ENCODE results near the gene NEAT1.
A peak's percentile ranks its signal among the peaks of the same experiment; 100 is the strongest.

NEAT1 gene

DNA sequence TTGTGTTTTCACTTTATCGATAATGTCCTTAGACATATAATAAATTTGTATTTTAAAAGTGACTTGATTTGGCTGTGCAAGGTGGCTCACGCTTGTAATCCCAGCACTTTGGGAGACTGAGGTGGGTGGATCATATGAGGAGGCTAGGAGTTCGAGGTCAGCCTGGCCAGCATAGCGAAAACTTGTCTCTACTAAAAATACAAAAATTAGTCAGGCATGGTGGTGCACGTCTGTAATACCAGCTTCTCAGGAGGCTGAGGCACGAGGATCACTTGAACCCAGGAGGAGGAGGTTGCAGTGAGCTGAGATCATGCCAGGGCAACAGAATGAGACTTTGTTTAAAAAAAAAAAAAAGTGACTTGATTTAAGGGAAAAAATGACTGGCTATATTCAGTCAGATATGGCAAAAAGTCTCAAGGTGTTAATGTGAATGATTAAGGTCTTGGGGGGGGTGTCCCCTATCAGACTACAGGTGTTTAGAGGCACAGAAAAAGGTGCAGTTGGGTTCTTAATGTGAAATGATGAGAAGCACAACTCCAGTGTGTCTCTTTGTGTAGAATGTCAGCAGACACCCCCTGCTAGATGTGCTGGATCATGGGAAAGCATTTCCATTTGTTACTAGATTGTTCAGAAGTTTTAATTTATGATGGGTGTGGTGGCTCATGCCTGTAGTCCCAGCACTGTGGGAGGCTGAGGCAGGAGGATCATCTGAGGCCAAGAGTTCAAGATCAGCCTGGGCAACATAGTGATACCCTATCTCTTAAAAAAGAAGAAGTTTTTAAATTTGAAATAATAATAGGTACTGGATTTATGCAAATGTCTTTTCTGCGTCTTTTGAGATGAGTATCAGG, 17.0 kb downstream of the NEAT1 start:
- Histone ChIP-seq H3K27me3 (replicated peaks; ENCODE audit: insufficient read depth, low read length) (no peaks in the 10 kb centered on the region), H3K9me3 (replicated peaks; ENCODE audit: insufficient read depth, low read length) (no peaks in the 10 kb centered on the region), H3K4me1 (ENCODE audit: low read length) (peaks cover 73% of the 10 kb centered on the region), H3K79me2 (ENCODE audit: low read length) (peaks cover 58% of the 10 kb centered on the region), H3K4me3 (ENCODE audit: low read length) (no peak overlapping the region), H4K20me1 (ENCODE audit: insufficient read depth, low read length) (peaks cover 11% of the 10 kb centered on the region), H3K4me2 (ENCODE audit: low read depth, low read length) (peak overlapping the region; percentile 42; the same call in 1 of the 2 replicates), H3K36me3 (replicated peaks; ENCODE audit: insufficient read depth, low read length) (no peaks in the 10 kb centered on the region), H3K27ac (ENCODE audit: low read length) (peak overlapping the region; percentile 82; the same call in 1 of the 2 replicates), H3K9ac (ENCODE audit: low read length) (peak overlapping the region; percentile 43; the same call in 1 of the 2 replicates), H3K9me2 (replicated peaks; ENCODE audit: insufficient read depth, low read length) (no peaks in the 10 kb centered on the region), H3F3A (ENCODE audit: insufficient read depth, low read length) (peaks cover 96% of the 10 kb centered on the region), H2AFZ (ENCODE audit: low read length) (no peak overlapping the region)
- DNase-seq = peak; percentile 15
- TF ChIP-seq EZH2 (optimal IDR thresholded peaks at IDR 0.05; ENCODE audit: low read depth, low read length) = no peak
- TF ChIP-seq EZH2phosphoT487 (IDR thresholded peaks at IDR 0.05; ENCODE audit: low read length) = no peak
- TF ChIP-seq, protein P1, sequence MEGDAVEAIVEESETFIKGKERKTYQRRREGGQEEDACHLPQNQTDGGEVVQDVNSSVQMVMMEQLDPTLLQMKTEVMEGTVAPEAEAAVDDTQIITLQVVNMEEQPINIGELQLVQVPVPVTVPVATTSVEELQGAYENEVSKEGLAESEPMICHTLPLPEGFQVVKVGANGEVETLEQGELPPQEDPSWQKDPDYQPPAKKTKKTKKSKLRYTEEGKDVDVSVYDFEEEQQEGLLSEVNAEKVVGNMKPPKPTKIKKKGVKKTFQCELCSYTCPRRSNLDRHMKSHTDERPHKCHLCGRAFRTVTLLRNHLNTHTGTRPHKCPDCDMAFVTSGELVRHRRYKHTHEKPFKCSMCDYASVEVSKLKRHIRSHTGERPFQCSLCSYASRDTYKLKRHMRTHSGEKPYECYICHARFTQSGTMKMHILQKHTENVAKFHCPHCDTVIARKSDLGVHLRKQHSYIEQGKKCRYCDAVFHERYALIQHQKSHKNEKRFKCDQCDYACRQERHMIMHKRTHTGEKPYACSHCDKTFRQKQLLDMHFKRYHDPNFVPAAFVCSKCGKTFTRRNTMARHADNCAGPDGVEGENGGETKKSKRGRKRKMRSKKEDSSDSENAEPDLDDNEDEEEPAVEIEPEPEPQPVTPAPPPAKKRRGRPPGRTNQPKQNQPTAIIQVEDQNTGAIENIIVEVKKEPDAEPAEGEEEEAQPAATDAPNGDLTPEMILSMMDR (IDR thresholded peaks at IDR 0.05; ENCODE audit: low read length) = no peak

DNA sequence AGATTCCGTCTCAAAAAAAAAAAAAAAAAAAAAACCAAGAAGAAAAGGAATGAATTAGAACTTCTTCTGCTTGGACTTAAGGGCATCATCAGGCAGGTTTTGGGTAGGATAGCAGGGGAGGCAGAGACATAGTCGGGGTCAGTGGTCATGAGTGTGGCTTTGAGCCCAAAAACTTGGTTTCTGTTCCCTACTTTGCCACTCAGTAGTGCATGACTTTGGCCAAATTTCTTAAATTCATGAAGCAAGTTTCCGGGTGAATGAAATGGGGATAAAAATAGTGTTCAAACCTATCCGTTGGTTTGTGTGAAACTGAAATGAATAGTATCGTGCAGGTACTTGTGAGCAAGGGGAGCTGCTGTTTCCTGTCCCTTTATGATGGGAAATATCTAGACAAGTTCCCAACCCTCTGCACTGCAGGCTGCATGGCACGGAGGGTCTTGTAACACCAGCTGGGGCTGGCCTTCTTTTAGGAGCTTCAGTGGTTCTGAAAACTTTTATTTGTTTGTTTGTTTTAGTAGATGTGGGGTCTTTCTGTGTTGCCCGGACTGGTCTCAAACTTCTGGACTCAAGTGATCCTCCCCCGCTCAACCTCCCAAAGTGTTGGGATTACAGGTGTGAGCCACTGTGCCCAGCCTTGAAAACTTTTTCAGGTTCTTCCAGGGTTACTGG, 18.4 kb downstream of the NEAT1 start:
- Histone ChIP-seq H3K9ac (ENCODE audit: low read length) (peak overlapping the region; percentile 43; the same call in 1 of the 2 replicates), H3K27ac (ENCODE audit: low read length) (peak overlapping the region; percentile 82), H3K79me2 (ENCODE audit: low read length) (peaks cover 44% of the 10 kb centered on the region), H3K9me2 (replicated peaks; ENCODE audit: insufficient read depth, low read length) (no peaks in the 10 kb centered on the region), H3K4me2 (ENCODE audit: low read depth, low read length) (peak overlapping the region; percentile 42), H3K9me3 (replicated peaks; ENCODE audit: insufficient read depth, low read length) (no peaks in the 10 kb centered on the region), H3K4me3 (ENCODE audit: low read length) (no peak overlapping the region), H4K20me1 (ENCODE audit: insufficient read depth, low read length) (peaks cover 15% of the 10 kb centered on the region), H2AFZ (ENCODE audit: low read length) (no peak overlapping the region), H3F3A (ENCODE audit: insufficient read depth, low read length) (peaks cover 96% of the 10 kb centered on the region), H3K36me3 (replicated peaks; ENCODE audit: insufficient read depth, low read length) (no peaks in the 10 kb centered on the region), H3K27me3 (replicated peaks; ENCODE audit: insufficient read depth, low read length) (no peaks in the 10 kb centered on the region), H3K4me1 (ENCODE audit: low read length) (peaks cover 59% of the 10 kb centered on the region)
- peak; percentile 89 for DNase-seq
- TF ChIP-seq EZH2 (optimal IDR thresholded peaks at IDR 0.05; ENCODE audit: low read depth, low read length) (no peak), EZH2phosphoT487 (IDR thresholded peaks at IDR 0.05; ENCODE audit: low read length) (no peak)
- TF ChIP-seq, protein P1 (IDR thresholded peaks at IDR 0.05; ENCODE audit: low read length) = no peak

DNA sequence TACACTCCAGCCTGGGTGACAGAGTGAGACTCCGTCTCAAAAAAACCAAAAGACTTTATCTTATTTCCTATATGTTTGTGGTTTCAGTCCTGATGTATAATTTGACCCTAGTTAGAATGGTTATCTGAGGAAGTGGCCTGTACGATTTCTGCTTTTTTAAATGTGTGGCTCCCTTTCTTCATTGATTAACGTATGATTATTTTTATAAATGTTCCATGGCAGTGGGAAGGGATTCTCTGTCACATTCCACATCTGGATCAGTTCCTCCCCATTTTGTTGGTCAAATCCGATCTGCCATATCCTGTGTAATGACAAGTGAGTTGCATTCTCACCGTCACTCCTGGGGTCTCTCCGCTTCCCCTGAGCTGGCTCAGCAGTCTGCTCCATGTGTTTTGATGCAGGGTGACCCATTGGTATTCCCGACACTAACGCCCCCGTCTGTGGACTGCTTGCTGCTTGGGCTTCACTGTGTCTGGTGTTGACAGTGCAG, 20.3 kb downstream of the NEAT1 start:
- Histone ChIP-seq H3K9me3 (replicated peaks; ENCODE audit: insufficient read depth, low read length) (no peaks in the 10 kb centered on the region), H3K79me2 (ENCODE audit: low read length) (peaks cover 28% of the 10 kb centered on the region), H3K9ac (ENCODE audit: low read length) (no peak overlapping the region), H2AFZ (ENCODE audit: low read length) (no peak overlapping the region), H3K9me2 (replicated peaks; ENCODE audit: insufficient read depth, low read length) (no peaks in the 10 kb centered on the region), H3K4me3 (ENCODE audit: low read length) (no peak overlapping the region), H3K27ac (ENCODE audit: low read length) (peak overlapping the region; percentile 31; the same call in 1 of the 2 replicates), H3F3A (ENCODE audit: insufficient read depth, low read length) (peaks cover 90% of the 10 kb centered on the region), H4K20me1 (ENCODE audit: insufficient read depth, low read length) (peaks cover 11% of the 10 kb centered on the region), H3K36me3 (replicated peaks; ENCODE audit: insufficient read depth, low read length) (no peaks in the 10 kb centered on the region), H3K4me1 (ENCODE audit: low read length) (peaks cover 47% of the 10 kb centered on the region), H3K27me3 (replicated peaks; ENCODE audit: insufficient read depth, low read length) (no peaks in the 10 kb centered on the region), H3K4me2 (ENCODE audit: low read depth, low read length) (no peak overlapping the region)
- TF ChIP-seq EZH2 (optimal IDR thresholded peaks at IDR 0.05; ENCODE audit: low read depth, low read length) (no peak), EZH2phosphoT487 (IDR thresholded peaks at IDR 0.05; ENCODE audit: low read length) (no peak)
- TF ChIP-seq, protein P1 (IDR thresholded peaks at IDR 0.05; ENCODE audit: low read length) = no peak
- no peak for DNase-seq
